Nephron (organoid): Measurements from ENCODE around the gene ST8SIA6.

Experiments
- H3K27ac Mint-ChIP-seq, 3 experiments: 2 replicates each; pipeline ENCODE4 v1.8.0; 2020; ENCODE audit warnings: mixed read lengths in 3 of 3, mild to moderate bottlenecking in 2 of 3, moderate library complexity in 1 of 3
- H3K27me3 Mint-ChIP-seq: 2 replicates; pipeline ENCODE4 v1.8.0; 2021; ENCODE audit warnings: low read depth, mild to moderate bottlenecking, moderate library complexity, mixed read lengths
- H3K36me3 Mint-ChIP-seq: 2 replicates; pipeline ENCODE4 v1.8.0; 2020; ENCODE audit warnings: low read depth, mixed read lengths
- H3K4me1 Mint-ChIP-seq: 2 replicates; pipeline ENCODE4 v1.8.0; 2020; ENCODE audit warnings: mixed read lengths
- H3K4me3 Mint-ChIP-seq, 3 experiments: 2 replicates each; pipeline ENCODE4 v1.8.0; 2020; ENCODE audit warnings: mild to moderate bottlenecking in 3 of 3, mixed read lengths in 3 of 3, moderate library complexity in 2 of 3
- H3K9me3 Mint-ChIP-seq: 2 replicates; pipeline ENCODE4 v1.8.0; 2020; ENCODE audit warnings: mixed read lengths
- TF ChIP-seq, protein P1 (sequence below), 3 experiments: fragments of 200-600 bp; sonication (generic); IDR thresholded peaks; one replicate each; pipeline ENCODE4 v1.5.0; 2021; ENCODE audit warnings: antibody characterized with exemption in 3 of 3; ENCODE audit not compliant: unreplicated experiment in 3 of 3

ST8SIA6 gene

DNA sequence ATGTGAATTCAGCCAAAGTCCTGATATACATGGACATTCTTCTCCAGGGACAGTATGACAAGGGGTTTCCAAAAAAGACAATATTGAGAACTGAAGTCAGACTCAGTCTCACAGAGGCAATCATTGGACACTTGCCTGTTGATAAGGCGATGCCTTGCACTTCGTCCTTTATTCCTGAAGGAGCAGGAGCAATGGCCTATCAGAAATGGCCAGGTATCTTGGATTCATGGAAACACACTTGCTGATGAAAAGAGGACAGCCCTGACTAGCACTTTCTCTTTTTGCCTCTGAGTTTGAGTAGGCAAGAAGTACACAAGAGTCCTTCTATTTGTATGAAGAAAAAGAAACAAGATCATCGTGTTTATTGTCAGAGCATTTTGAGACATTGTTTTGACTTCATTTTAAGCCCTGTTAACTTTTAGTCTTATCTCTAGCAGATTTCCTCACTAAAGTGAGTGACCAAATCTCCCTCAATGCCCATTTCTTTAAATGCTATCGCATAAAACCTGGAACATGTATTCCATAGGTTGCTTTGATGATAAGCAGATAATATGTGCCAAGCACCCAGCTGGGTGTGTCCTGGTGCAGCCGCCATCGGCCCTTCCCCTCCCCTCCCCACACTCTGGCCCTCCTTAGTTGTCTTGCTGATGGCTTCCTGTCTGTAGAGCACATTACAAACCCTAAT, 26.6 kb downstream of the ST8SIA6 start:
- Mint-ChIP-seq H3K4me1 (peaks cover 11% of the 10 kb centered on the region), H3K9me3 (no peaks in the 10 kb centered on the region), H3K27me3 (peaks cover 14% of the 10 kb centered on the region), H3K36me3 (no peaks in the 10 kb centered on the region), H3K27ac (no peak overlapping the region), H3K4me3 (no peak overlapping the region)
- TF ChIP-seq, protein P1, sequence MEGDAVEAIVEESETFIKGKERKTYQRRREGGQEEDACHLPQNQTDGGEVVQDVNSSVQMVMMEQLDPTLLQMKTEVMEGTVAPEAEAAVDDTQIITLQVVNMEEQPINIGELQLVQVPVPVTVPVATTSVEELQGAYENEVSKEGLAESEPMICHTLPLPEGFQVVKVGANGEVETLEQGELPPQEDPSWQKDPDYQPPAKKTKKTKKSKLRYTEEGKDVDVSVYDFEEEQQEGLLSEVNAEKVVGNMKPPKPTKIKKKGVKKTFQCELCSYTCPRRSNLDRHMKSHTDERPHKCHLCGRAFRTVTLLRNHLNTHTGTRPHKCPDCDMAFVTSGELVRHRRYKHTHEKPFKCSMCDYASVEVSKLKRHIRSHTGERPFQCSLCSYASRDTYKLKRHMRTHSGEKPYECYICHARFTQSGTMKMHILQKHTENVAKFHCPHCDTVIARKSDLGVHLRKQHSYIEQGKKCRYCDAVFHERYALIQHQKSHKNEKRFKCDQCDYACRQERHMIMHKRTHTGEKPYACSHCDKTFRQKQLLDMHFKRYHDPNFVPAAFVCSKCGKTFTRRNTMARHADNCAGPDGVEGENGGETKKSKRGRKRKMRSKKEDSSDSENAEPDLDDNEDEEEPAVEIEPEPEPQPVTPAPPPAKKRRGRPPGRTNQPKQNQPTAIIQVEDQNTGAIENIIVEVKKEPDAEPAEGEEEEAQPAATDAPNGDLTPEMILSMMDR (IDR thresholded peaks at IDR 0.05; ENCODE audit: unreplicated experiment in 3 of 3) = no peak

DNA sequence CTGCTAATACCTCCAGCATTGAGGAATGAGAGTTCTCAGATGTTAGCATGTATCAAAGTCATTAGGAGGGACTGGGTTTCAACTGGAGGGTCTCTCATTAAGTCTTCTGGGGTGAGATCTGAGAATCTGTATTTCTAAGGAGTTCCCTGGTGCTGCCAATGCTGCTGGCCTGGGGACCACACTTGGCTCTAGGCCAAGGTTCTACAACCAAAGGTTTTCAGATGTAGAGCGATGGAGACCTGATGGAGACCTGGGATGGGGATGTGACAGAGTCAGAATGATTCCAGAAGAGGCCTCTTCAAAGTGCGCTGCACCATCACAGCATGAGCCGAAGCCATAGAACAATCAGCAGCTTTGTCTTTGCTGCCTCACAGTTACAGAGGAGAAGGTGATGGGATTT, 27.2 kb downstream of the ST8SIA6 start:
- Mint-ChIP-seq H3K27ac (no peak overlapping the region), H3K9me3 (no peaks in the 10 kb centered on the region), H3K27me3 (peaks cover 14% of the 10 kb centered on the region), H3K4me1 (peaks cover 11% of the 10 kb centered on the region), H3K36me3 (no peaks in the 10 kb centered on the region), H3K4me3 (no peak overlapping the region)
- TF ChIP-seq, protein P1 (IDR thresholded peaks at IDR 0.05; ENCODE audit: unreplicated experiment in 3 of 3) = no peak

DNA sequence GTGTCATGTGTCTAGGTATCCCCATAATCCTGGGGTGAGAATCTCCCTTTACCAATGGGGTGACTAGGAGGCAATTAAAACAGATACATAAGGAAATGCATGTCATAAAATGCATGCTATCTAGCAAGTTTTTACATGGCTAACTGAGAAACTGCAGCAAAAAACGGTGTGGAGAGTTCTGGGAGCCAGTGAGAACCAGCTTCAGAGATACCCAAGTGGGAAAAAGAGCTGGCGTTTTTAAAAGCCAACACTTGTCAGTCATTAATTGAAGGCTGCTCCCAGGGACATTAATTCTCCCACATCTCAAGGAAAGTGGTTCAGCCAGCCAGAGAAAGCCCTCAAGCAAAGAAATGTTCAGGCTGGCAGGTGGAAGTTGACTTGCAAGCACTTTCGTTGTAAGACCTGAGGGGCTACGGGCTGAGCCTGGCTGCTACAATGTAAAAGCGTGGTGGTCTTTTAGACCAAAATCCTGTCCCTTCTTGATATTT, 28.1 kb downstream of the ST8SIA6 start:
- Mint-ChIP-seq H3K27ac (no peak overlapping the region), H3K4me1 (peaks cover 11% of the 10 kb centered on the region), H3K27me3 (peaks cover 10% of the 10 kb centered on the region), H3K4me3 (no peak overlapping the region), H3K36me3 (no peaks in the 10 kb centered on the region), H3K9me3 (no peaks in the 10 kb centered on the region)
- TF ChIP-seq, protein P1 (IDR thresholded peaks at IDR 0.05; ENCODE audit: unreplicated experiment in 3 of 3) = no peak

DNA sequence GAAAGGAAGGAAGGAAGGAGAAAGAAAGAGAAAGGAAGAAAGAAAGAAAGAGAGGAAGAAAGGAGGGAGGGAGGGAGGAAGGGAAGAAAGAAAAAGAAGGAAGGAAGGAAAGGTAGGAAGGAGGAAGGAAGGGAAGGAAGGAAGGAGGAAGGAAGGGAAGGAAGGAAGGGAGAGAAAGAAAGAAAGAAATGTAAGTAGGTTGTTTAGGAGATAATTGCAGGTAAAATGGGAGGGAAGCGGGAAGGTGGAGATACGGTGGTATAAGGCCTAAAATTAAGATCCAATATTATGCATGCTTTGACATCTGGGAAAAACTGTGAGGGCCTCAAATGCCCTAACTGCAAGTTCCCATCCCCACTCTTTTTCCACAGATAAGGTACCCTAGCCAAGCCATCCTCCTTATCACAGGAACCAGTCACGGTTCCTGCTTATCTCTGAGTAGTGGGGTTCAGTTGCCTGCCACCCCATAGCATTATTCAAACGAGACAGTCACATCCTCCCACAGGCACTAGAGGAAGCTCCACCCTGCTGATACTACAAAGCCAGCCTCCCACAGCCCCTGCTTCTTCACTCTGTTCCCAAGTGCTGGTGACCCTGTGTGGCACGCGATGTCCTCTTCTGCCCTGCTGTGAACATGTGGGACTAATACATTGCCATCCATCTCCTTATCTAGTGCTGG, 28.7 kb downstream of the ST8SIA6 start:
- TF ChIP-seq, protein P1 (IDR thresholded peaks at IDR 0.05; ENCODE audit: unreplicated experiment in 3 of 3) = no peak

DNA sequence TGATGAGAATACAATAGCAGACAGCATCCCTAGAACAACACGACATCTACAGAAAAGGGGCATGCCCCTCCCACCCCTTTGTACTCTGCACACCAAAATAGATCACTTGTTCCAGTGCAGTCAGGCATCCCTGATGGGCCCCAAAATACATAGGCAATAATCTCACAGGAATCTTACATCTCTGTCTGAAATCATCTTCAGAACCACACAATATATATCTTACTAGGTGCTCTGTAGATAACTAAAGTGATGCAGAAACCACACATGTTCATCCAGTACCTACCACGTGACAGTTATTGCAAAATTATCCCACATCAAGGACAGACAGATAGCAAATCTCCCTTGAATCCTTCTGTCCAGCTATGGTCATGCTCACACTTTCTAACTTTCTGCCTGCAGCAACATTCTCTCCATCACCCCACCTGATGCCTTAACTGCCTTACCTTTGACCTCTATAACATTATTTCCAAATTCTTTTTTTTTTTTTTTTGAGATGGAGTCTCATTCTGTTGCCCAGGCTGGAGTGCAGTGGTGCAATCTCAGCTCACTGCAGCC, 30.7 kb downstream of the ST8SIA6 start:
- H3K27me3 Mint-ChIP-seq = peaks cover 4% of the 10 kb centered on the region
- H3K36me3 Mint-ChIP-seq = no peaks in the 10 kb centered on the region
- TF ChIP-seq, protein P1 (IDR thresholded peaks at IDR 0.05; ENCODE audit: unreplicated experiment in 3 of 3) = no peak
- peaks cover 5% of the 10 kb centered on the region for H3K4me1 Mint-ChIP-seq
- H3K9me3 Mint-ChIP-seq = no peaks in the 10 kb centered on the region
- H3K4me3 Mint-ChIP-seq = no peak overlapping the region
- H3K27ac Mint-ChIP-seq = no peak overlapping the region

More for the DNA sequence above, 28.7 kb downstream of the ST8SIA6 start:
- H3K9me3 Mint-ChIP-seq = no peaks in the 10 kb centered on the region
- H3K36me3 Mint-ChIP-seq = no peaks in the 10 kb centered on the region
- no peak overlapping the region for H3K27ac Mint-ChIP-seq
- H3K4me3 Mint-ChIP-seq = no peak overlapping the region
- H3K27me3 Mint-ChIP-seq = peaks cover 8% of the 10 kb centered on the region
- H3K4me1 Mint-ChIP-seq = peaks cover 8% of the 10 kb centered on the region
